Measurements from ENCODE around the gene TNS1.

The TNS1 gene

DNA sequence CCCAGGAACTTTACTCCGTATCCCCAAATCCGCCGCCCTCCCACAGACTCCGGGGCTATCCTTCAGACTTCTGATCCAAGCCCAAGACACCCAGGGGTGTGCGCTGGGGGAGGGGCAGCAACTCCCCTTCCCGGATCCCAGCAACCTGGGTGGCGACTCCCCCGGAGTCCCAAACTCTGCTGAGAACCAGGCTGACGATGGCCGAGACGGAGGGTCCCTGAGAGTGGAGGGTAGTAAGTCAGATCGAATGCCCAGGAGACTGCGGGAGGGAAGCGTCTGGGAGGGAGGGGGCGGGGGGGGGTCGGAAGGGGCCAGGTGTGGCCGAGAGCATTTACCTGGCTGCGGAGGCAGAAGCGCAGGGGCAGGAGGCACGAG, 7.0 kb upstream of the TNS1 start:
- TF ChIP-seq, protein P1, sequence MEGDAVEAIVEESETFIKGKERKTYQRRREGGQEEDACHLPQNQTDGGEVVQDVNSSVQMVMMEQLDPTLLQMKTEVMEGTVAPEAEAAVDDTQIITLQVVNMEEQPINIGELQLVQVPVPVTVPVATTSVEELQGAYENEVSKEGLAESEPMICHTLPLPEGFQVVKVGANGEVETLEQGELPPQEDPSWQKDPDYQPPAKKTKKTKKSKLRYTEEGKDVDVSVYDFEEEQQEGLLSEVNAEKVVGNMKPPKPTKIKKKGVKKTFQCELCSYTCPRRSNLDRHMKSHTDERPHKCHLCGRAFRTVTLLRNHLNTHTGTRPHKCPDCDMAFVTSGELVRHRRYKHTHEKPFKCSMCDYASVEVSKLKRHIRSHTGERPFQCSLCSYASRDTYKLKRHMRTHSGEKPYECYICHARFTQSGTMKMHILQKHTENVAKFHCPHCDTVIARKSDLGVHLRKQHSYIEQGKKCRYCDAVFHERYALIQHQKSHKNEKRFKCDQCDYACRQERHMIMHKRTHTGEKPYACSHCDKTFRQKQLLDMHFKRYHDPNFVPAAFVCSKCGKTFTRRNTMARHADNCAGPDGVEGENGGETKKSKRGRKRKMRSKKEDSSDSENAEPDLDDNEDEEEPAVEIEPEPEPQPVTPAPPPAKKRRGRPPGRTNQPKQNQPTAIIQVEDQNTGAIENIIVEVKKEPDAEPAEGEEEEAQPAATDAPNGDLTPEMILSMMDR (IDR thresholded peaks at IDR 0.05; ENCODE audit: extremely low read depth, missing control alignments) = no peak
- no peak for DNase-seq (ENCODE audit: low spot score)

DNA sequence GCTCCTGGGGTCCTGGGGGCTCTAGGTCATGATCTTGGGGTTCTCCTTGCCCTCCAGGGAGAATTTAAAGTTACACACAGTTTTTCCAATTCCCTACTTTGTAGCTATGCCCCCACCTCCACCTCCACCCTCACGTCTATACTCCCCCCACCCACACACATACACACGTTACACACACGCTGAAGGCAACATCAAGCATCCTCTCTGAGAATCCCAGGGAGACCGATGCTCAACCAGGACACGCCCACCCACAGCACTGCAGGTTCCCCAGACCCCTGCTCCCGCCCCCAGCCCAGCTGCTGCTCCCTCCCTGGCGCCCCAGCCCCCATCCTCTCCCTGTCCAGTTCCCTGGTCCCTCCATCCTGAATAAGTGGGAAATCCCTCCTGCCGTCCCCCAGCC, 6.4 kb upstream of the TNS1 start:
- no peak for DNase-seq (ENCODE audit: low spot score)
- TF ChIP-seq, protein P1 (IDR thresholded peaks at IDR 0.05; ENCODE audit: extremely low read depth, missing control alignments) = no peak

DNA sequence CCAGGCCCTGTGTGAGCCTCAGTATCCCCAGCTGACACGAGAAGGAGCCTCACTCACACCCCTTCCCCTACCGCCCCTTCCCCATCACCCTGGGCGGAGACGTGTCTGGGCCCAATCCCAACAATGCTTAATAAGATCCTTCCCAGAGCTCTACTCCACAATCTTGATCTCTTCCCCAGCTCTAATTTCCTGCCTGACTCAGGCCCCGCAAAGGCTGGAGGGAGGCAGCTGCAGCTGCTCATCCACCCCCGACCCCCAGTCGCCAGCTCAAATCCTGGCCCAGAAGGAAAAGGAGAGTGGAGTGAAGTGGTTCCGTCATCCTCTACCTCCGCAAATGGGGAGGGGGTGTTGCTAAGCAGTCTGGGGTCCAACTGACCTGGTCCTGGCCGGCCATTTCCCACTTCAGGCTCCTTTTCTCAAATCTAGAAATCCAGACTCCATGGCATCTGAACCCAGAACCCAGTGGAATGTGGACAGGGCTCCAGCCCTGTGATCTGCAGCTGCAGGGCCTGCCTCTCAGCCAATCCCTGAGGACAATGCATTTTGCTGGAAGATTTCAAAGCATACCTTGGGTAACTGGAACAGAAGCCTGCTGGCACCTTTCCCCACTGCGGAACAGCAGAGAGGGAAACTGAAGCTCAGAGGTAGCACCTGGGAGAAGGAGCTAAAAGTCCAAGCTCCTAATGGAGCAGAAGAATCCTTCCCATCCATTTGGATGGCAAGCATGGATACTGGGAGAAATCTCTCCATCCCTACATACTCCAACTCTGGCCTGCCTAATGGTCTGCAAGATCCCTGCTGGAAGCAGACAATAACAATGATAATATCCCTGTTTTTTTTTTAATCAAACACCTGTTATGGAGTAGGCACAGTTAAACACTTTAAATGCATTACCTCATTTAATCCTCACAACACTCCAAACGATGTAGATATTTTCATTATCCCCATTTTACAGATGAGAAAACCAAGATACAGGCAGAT, 5.6 kb upstream of the TNS1 start:
- TF ChIP-seq, protein P1 (IDR thresholded peaks at IDR 0.05; ENCODE audit: extremely low read depth, missing control alignments) = no peak
- DNase-seq (ENCODE audit: low spot score) = no peak

DNA sequence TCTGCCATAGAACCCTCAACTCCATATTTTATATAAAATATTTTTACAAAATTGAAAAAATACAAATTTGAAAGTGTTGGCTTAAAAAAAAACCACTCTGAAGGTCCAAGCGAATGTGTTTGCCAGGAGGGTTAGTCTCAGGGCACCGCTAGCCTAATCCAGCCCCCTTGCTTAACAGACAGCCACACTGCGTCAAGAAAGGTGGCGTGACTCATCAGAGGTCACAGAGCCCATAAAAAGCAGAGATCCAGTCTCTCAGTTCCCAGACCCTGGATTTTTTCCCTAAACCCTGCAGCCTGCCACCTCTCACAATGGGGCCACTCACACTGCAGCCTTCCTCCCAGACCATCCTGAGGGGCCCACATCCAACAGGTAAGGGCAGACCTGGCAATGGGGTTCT, 3.9 kb upstream of the TNS1 start:
- TF ChIP-seq, protein P1 (IDR thresholded peaks at IDR 0.05; ENCODE audit: extremely low read depth, missing control alignments) = no peak
- no peak for DNase-seq (ENCODE audit: low spot score)

DNA sequence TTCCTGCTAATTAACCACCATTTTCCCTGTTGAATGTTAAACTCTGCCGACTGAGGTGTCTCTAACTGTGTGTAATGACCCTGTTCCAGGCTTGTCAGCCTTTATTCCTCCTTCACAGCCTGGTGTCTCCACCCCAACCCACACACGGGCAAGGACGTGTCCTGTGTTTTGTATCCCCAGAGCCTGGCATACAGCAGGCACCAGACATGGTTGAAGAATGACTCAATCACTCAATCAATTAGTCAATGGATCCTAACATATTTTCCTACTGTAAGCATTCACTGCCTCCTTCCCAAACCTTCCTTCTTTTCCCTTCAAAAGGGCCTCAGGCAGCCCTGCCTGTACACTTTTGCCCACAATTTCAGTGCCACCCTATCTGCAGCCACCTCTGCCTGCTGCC, 2.7 kb upstream of the TNS1 start:
- no peak for DNase-seq (ENCODE audit: low spot score)
- TF ChIP-seq, protein P1 (IDR thresholded peaks at IDR 0.05; ENCODE audit: extremely low read depth, missing control alignments) = no peak

DNA sequence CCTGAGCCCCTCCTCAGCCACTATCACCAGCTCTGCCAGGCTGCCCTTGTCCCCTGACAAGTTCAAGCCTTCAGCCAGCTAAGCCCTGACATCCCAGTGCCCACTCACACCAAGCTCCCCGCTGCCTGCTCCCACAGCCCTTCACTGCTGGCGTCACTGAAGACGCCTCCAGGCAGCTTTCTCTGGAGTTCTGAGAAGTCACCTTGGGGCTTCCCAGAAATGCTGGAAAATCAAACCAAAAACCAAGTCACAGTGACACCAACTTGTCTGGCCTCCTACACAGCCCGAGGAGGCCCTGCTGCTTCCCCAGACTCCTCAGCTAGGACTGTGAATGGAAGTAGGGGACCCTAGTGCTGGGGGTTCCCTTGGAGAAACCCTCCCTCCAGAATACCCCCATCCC, 2.2 kb upstream of the TNS1 start:
- DNase-seq (ENCODE audit: low spot score) = no peak
- TF ChIP-seq, protein P1 (IDR thresholded peaks at IDR 0.05; ENCODE audit: extremely low read depth, missing control alignments) = no peak

DNA sequence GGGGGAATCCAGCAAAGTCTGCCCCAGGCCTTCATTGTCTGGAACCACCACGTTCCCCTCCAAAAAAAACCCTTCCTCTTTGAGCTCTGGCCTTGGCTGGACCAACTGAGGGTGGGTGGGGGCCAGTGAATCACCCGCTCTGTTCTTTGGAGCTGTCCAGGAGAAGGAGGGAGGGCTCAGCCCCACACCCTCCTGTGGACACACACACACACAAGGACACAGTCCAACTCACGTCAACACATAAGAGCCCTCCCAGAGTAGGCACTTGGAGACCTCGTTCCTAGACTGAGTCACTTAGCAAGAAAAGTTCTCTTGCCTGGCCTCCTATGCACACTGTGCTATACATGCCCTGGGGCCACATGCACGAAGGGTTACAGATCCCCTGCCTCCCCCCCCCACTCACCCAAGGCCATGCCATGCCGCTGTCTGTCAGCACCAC, 1.2 kb upstream of the TNS1 start:
- no peak for DNase-seq (ENCODE audit: low spot score)

More for the DNA sequence above, 1.2 kb upstream of the TNS1 start:
- TF ChIP-seq, protein P1 (IDR thresholded peaks at IDR 0.05; ENCODE audit: extremely low read depth, missing control alignments) = no peak
